Activated CD4-positive, alpha-beta memory T cell treated with anti-CD3 and anti-CD28 coated beads for 36 hours (primary cell): ENCODE results near the gene CD300LB. TPM values are rescaled to one million over a fixed set of nuclear protein-coding genes. Genes with fewer than 3 reads are reported as not detected.
A peak's percentile ranks its signal among the peaks of the same experiment; 100 is the strongest.
"Not testable (repeated sequence)": the region's sequence is repeated elsewhere in the genome, so short reads cannot be mapped to it uniquely, and the experiment has no call there.

Experiments
- CTCF ChIA-PET: fragments of 350-600 bp; sonication (Branson Sonifier 250); formaldehyde crosslinking; loops from one replicate; lab custom pipeline; 2021; ENCODE audit warnings: antibody characterized with exemption, inconsistent platforms; lab: Charles Lee
- POLR2A ChIA-PET: fragments of 350-600 bp; sonication (Branson Sonifier 250); formaldehyde crosslinking; loops from one replicate; lab custom pipeline; 2021; ENCODE audit warnings: antibody characterized with exemption; lab: Charles Lee
- DNase-seq: peaks from one replicate; pipeline ENCODE4 v3.0.0-alpha.2; 2020
- H3K27ac Mint-ChIP-seq: one replicate; pipeline ENCODE4 v1.8.0; 2021; ENCODE audit warnings: mixed read lengths
- H3K27me3 Mint-ChIP-seq: one replicate; pipeline ENCODE4 v1.8.0; 2021; ENCODE audit warnings: mixed read lengths
- H3K36me3 Mint-ChIP-seq: one replicate; pipeline ENCODE4 v1.8.0; 2021; ENCODE audit warnings: mixed read lengths
- H3K4me1 Mint-ChIP-seq: one replicate; pipeline ENCODE4 v1.8.0; 2021; ENCODE audit warnings: low read depth, mixed read lengths
- H3K4me3 Mint-ChIP-seq: one replicate; pipeline ENCODE4 v1.8.0; 2021; ENCODE audit warnings: mild to moderate bottlenecking, mixed read lengths
- H3K9me3 Mint-ChIP-seq: one replicate; pipeline ENCODE4 v1.8.0; 2021; ENCODE audit warnings: mixed read lengths
- intact Hi-C: fragments of 100-400 bp; cut with micrococcal nuclease; formaldehyde crosslinking; loops from one replicate; pipeline ENCODE4 v1.15.1; 2023
- total RNA-seq, 2 experiments: library from RNA; stranded (reverse); gene quantifications; one replicate each; pipeline ENCODE4 v1.2.3, GENCODE V29; 2021

The CD300LB gene
- total RNA-seq, 2 experiments from 2014 or later, result not detected

GRCh38 chr17:74512036-74512435 lies 19.2 kb downstream of the CD300LB start:
- ChIA-PET POLR2A (interaction anchor here (0.8 kb wide), 1 partner anchor 233 kb away, joined by 3 read pairs; no protein-coding TSS in a partner anchor), CTCF (interaction anchor here (0.6 to 2.0 kb wide), 7 partner anchors 16 to 222 kb away, joined by 3 to 7 read pairs (median 4); partner anchors contain the start of gene GPR142)
- H3K27me3 Mint-ChIP-seq, result peaks cover 17% of the 10 kb centered on the region
- peaks cover 12% of the 10 kb centered on the region for H3K36me3 Mint-ChIP-seq
- intact Hi-C loops, result loop anchor here (5.0 kb wide), 1 partner anchor 230 kb away; no protein-coding TSS in a partner anchor
- H3K4me1 Mint-ChIP-seq, result peaks cover 29% of the 10 kb centered on the region
- H3K4me3 Mint-ChIP-seq, result no peak overlapping the region
- no peak overlapping the region for H3K27ac Mint-ChIP-seq
- H3K9me3 Mint-ChIP-seq, result peaks cover 15% of the 10 kb centered on the region
- no peak for DNase-seq

- Mint-ChIP-seq H3K4me3 (no peak overlapping the region), H3K9me3 (no peaks in the 10 kb centered on the region), H3K27me3 (peaks cover 4% of the 10 kb centered on the region), H3K36me3 (no peaks in the 10 kb centered on the region), H3K4me1 (peaks cover 17% of the 10 kb centered on the region), H3K27ac (no peak overlapping the region)
- DNase-seq, result no peak
- CTCF ChIA-PET, result interaction anchor here (1.3 kb wide), 1 partner anchor 129 kb away, joined by 3 read pairs; no protein-coding TSS in a partner anchor
- POLR2A ChIA-PET, result no interaction called here
- intact Hi-C loops, result no loop called here
These were observed 23.1 kb downstream of the CD300LB start for GRCh38 chr17:74508156-74508555.

- POLR2A ChIA-PET, H3K4me1 Mint-ChIP-seq, H3K4me3 Mint-ChIP-seq, DNase-seq, H3K27ac Mint-ChIP-seq, H3K36me3 Mint-ChIP-seq, H3K27me3 Mint-ChIP-seq, CTCF ChIA-PET, H3K9me3 Mint-ChIP-seq, intact Hi-C loops: not testable (repeated sequence)
These were observed 27.3 kb downstream of the CD300LB start for GRCh38 chr17:74503949-74504348.

- H3K27me3 Mint-ChIP-seq, result no peaks in the 10 kb centered on the region
- no peaks in the 10 kb centered on the region for H3K4me1 Mint-ChIP-seq
- CTCF ChIA-PET, result interaction anchor here (0.9 to 1.8 kb wide), 4 partner anchors 17 to 134 kb away, joined by 3 to 8 read pairs (median 3); no protein-coding TSS in a partner anchor
- H3K36me3 Mint-ChIP-seq, result no peaks in the 10 kb centered on the region
- H3K27ac Mint-ChIP-seq, result no peak overlapping the region
- POLR2A ChIA-PET, result no interaction called here
- intact Hi-C loops, result no loop called here
- no peaks in the 10 kb centered on the region for H3K9me3 Mint-ChIP-seq
- H3K4me3 Mint-ChIP-seq, result no peak overlapping the region
- DNase-seq, result no peak
These were observed 28.4 kb downstream of the CD300LB start for GRCh38 chr17:74502861-74503260.

- intact Hi-C loops, result loop anchor here (10.0 kb wide), 1 partner anchor 65 kb away; the partner anchor contains the start of gene GPRC5C
- ChIA-PET POLR2A (no interaction called here), CTCF (interaction anchor here (1.9 to 3.5 kb wide), 2 partner anchors 42 to 132 kb away, joined by 10 to 13 read pairs; partner anchors contain the start of gene GPR142)
- Mint-ChIP-seq H3K4me3 (no peak overlapping the region), H3K27me3 (peaks cover 2% of the 10 kb centered on the region), H3K36me3 (no peaks in the 10 kb centered on the region), H3K4me1 (no peaks in the 10 kb centered on the region), H3K9me3 (no peaks in the 10 kb centered on the region), H3K27ac (no peak overlapping the region)
- no peak for DNase-seq
These were observed 31.3 kb downstream of the CD300LB start for GRCh38 chr17:74499992-74500391.

- no peaks in the 10 kb centered on the region for H3K9me3 Mint-ChIP-seq
- intact Hi-C loops, result loop anchor here (10.0 kb wide), 1 partner anchor 63 kb away; the partner anchor contains the start of gene GPRC5C
- H3K36me3 Mint-ChIP-seq, result no peaks in the 10 kb centered on the region
- H3K4me1 Mint-ChIP-seq, result peaks cover 2% of the 10 kb centered on the region
- ChIA-PET POLR2A (no interaction called here), CTCF (interaction anchor here (2.8 to 4.4 kb wide), 2 partner anchors 117 to 129 kb away, joined by 24 to 41 read pairs; partner anchors contain the start of gene GPR142)
- H3K27ac Mint-ChIP-seq, result no peak overlapping the region
- no peak overlapping the region for H3K4me3 Mint-ChIP-seq
- peaks cover 2% of the 10 kb centered on the region for H3K27me3 Mint-ChIP-seq
- DNase-seq, result no peak
These were observed 33.8 kb downstream of the CD300LB start for GRCh38 chr17:74497471-74497870.

GRCh38 chr17:74493331-74493833 lies 37.9 kb downstream of the CD300LB start:
- intact Hi-C loops, result loop anchor here (1.0 to 10.0 kb wide), 4 partner anchors 36 to 125 kb away; partner anchors contain the start of gene GPRC5C
- Mint-ChIP-seq H3K4me3 (no peak overlapping the region), H3K9me3 (no peaks in the 10 kb centered on the region), H3K27ac (no peak overlapping the region), H3K4me1 (peaks cover 2% of the 10 kb centered on the region), H3K27me3 (peaks cover 2% of the 10 kb centered on the region), H3K36me3 (peaks cover 6% of the 10 kb centered on the region)
- CTCF ChIA-PET, result interaction anchor here (0.5 to 5.3 kb wide), 10 partner anchors 18 to 126 kb away, joined by 3 to 41 read pairs (median 6); partner anchors contain the start of gene GPR142
- POLR2A ChIA-PET, result no interaction called here
- peak; percentile 80 for DNase-seq

- CTCF ChIA-PET, result interaction anchor here (0.9 to 5.3 kb wide), 9 partner anchors 11 to 135 kb away, joined by 3 to 34 read pairs (median 6); partner anchors contain the start of gene GPR142
- Mint-ChIP-seq H3K27me3 (no peaks in the 10 kb centered on the region), H3K36me3 (peaks cover 6% of the 10 kb centered on the region), H3K27ac (no peak overlapping the region), H3K4me1 (peaks cover 2% of the 10 kb centered on the region), H3K4me3 (no peak overlapping the region), H3K9me3 (no peaks in the 10 kb centered on the region)
- intact Hi-C loops, result loop anchor here (2.0 to 10.0 kb wide), 2 partner anchors 57 to 123 kb away; partner anchors contain the start of gene GPRC5C
- DNase-seq, result no peak
- POLR2A ChIA-PET, result interaction anchor here (0.5 kb wide), 1 partner anchor 10 kb away, joined by 4 read pairs; no protein-coding TSS in a partner anchor
These were observed 39.6 kb downstream of the CD300LB start for GRCh38 chr17:74491626-74492025.

GRCh38 chr17:74490716-74491115 lies 40.6 kb downstream of the CD300LB start:
- no peak overlapping the region for H3K4me3 Mint-ChIP-seq
- intact Hi-C loops, result loop anchor here (10.0 kb wide), 1 partner anchor 56 kb away; the partner anchor contains the start of gene GPRC5C
- ChIA-PET CTCF (interaction anchor here (1.3 to 5.3 kb wide), 4 partner anchors 33 to 123 kb away, joined by 8 to 34 read pairs (median 18); partner anchors contain the start of gene GPR142), POLR2A (no interaction called here)
- DNase-seq, result no peak
- H3K9me3 Mint-ChIP-seq, result no peaks in the 10 kb centered on the region
- H3K27ac Mint-ChIP-seq, result no peak overlapping the region
- H3K27me3 Mint-ChIP-seq, result no peaks in the 10 kb centered on the region
- peaks cover 2% of the 10 kb centered on the region for H3K4me1 Mint-ChIP-seq
- peaks cover 6% of the 10 kb centered on the region for H3K36me3 Mint-ChIP-seq

- POLR2A ChIA-PET, result interaction anchor here (1.0 kb wide), 1 partner anchor 13 kb away, joined by 3 read pairs; no protein-coding TSS in a partner anchor
- H3K27me3 Mint-ChIP-seq, H3K9me3 Mint-ChIP-seq, H3K27ac Mint-ChIP-seq, H3K4me1 Mint-ChIP-seq, intact Hi-C loops, DNase-seq, H3K4me3 Mint-ChIP-seq, H3K36me3 Mint-ChIP-seq: not testable (repeated sequence)
- CTCF ChIA-PET, result interaction anchor here (1.1 to 1.7 kb wide), 2 partner anchors 30 to 120 kb away, joined by 4 to 7 read pairs; no protein-coding TSS in a partner anchor
These were observed 43.0 kb downstream of the CD300LB start for GRCh38 chr17:74488276-74488675.

- POLR2A ChIA-PET, result no interaction called here
- H3K36me3 Mint-ChIP-seq, result peaks cover 10% of the 10 kb centered on the region
- no peak for DNase-seq
- no peaks in the 10 kb centered on the region for H3K27me3 Mint-ChIP-seq
- H3K4me1 Mint-ChIP-seq, result no peaks in the 10 kb centered on the region
- H3K4me3 Mint-ChIP-seq, result no peak overlapping the region
- CTCF ChIA-PET, result interaction anchor here (0.9 kb wide), 1 partner anchor 28 kb away, joined by 3 read pairs; no protein-coding TSS in a partner anchor
- intact Hi-C loops, result no loop called here
- no peak overlapping the region for H3K27ac Mint-ChIP-seq
- H3K9me3 Mint-ChIP-seq, result no peaks in the 10 kb centered on the region
These were observed 45.4 kb downstream of the CD300LB start for GRCh38 chr17:74485841-74486240.
